H1 (cell line): ENCODE measurements around the gene FAM237A. TPM values are rescaled to one million over a fixed set of nuclear protein-coding genes. Genes with fewer than 3 reads are reported as not detected.

ENCODE experiments used
- CTCF ChIA-PET: fragments of 300-600 bp; sonication (Branson Sonifier 250); formaldehyde crosslinking; loops from one replicate; lab custom pipeline; 2021; ENCODE audit not compliant: partially characterized antibody; lab: Charles Lee
- POLR2A ChIA-PET: fragments of 300-600 bp; sonication (Branson Sonifier 250); formaldehyde crosslinking; loops from one replicate; lab custom pipeline; 2021; ENCODE audit warnings: inconsistent platforms; ENCODE audit not compliant: partially characterized antibody; lab: Charles Lee
- DNase-seq, 2 experiments: peaks; one replicate each; pipeline versions ENCODE4 v3.0.0 to v3.0.0-alpha.2; 2010 to 2022; ENCODE audit warnings: low spot score in 2 of 2, low read depth in 1 of 2, mixed read lengths in 1 of 2
- FAIRE-seq: peaks from 2 replicates; lab custom pipeline; 2011; peaks lifted over from hg19 to GRCh38; lab: Jason Lieb, UNC
- H2AFZ ChIP-seq: 2 replicates; pipeline ENCODE4 v1.8.1; 2012; ENCODE audit warnings: low read length, inconsistent platforms
- H2AK5ac ChIP-seq: 2 replicates; pipeline ENCODE4 v1.6.1; 2013; ENCODE audit warnings: low read depth, low read length
- H2BK120ac ChIP-seq: replicated peaks from 2 replicates; pipeline ENCODE3; 2013; ENCODE audit warnings: low read depth, low read length, inconsistent platforms
- H2BK12ac ChIP-seq: 2 replicates; pipeline ENCODE4 v1.6.1; 2013; ENCODE audit warnings: low read depth, low read length
- H2BK15ac ChIP-seq: 2 replicates; pipeline ENCODE4 v1.6.1; 2013; ENCODE audit warnings: low read length
- H2BK20ac ChIP-seq: 2 replicates; pipeline ENCODE4 v1.6.1; 2013; ENCODE audit warnings: low read length
- H2BK5ac ChIP-seq: 2 replicates; pipeline ENCODE4 v1.6.1; 2013; ENCODE audit warnings: low read depth, low read length
- H3K14ac ChIP-seq: 2 replicates; pipeline ENCODE4 v1.6.1; 2013; ENCODE audit warnings: inconsistent platforms; ENCODE audit not compliant: insufficient read length
- H3K18ac ChIP-seq: 2 replicates; pipeline ENCODE4 v1.6.1; 2013; ENCODE audit warnings: low read length; ENCODE audit errors: extremely low read depth
- H3K23ac ChIP-seq: 2 replicates; pipeline ENCODE4 v1.6.1; 2013; ENCODE audit warnings: inconsistent platforms; ENCODE audit not compliant: insufficient read length
- H3K23me2 ChIP-seq: 2 replicates; pipeline ENCODE4 v1.6.1; 2013; ENCODE audit warnings: low read depth, low read length
- H3K27ac ChIP-seq: 2 replicates; pipeline ENCODE4 v1.6.1; 2011; ENCODE audit warnings: low read depth, low read length, inconsistent platforms
- H3K27me3 ChIP-seq, 4 experiments: replicated peaks in 1 of 4; 1 replicate in 1 of 4; 2 replicates in 3 of 4; pipeline versions ENCODE4 v1.6.1 to v1.8.1; 2011 to 2013; ENCODE audit warnings: low read length in 3 of 4, mild to moderate bottlenecking in 3 of 4, inconsistent platforms in 2 of 4, mixed read lengths in 2 of 4, moderate library complexity in 1 of 4; ENCODE audit not compliant: control insufficient read depth in 3 of 4, insufficient read depth in 3 of 4; ENCODE audit errors: extremely low read depth in 1 of 4
- H3K36me3 ChIP-seq, 4 experiments: 2 replicates each; pipeline versions ENCODE4 v1.6.1 to v1.8.1; 2011 to 2013; ENCODE audit warnings: mild to moderate bottlenecking in 4 of 4, low read length in 3 of 4, moderate library complexity in 2 of 4, control low read depth in 1 of 4, inconsistent platforms in 1 of 4; ENCODE audit not compliant: insufficient read depth in 4 of 4, control insufficient read depth in 2 of 4
- H3K4ac ChIP-seq: replicated peaks from 2 replicates; pipeline ENCODE3; 2013; ENCODE audit warnings: low read length, low read depth, mixed read lengths, inconsistent platforms; ENCODE audit not compliant: insufficient read length
- H3K4me1 ChIP-seq, 4 experiments: replicated peaks in 1 of 4; 1 replicate in 1 of 4; 2 replicates in 3 of 4; pipeline versions ENCODE4 v1.6.1 to v1.8.1; 2011 to 2013; ENCODE audit warnings: low read length in 3 of 4, inconsistent platforms in 2 of 4, mixed read lengths in 1 of 4; ENCODE audit not compliant: insufficient read depth in 4 of 4, control insufficient read depth in 3 of 4
- H3K4me2 ChIP-seq, 2 experiments: 2 replicates each; pipeline versions ENCODE4 v1.6.1 to v1.8.1; 2011 to 2013; ENCODE audit warnings: low read depth in 2 of 2, low read length in 2 of 2, control low read depth in 1 of 2, inconsistent platforms in 1 of 2, mild to moderate bottlenecking in 1 of 2; ENCODE audit not compliant: insufficient read depth in 1 of 2
- H3K4me3 ChIP-seq, 4 experiments: fragments of 200-600, 300-600 bp in 1 of 4; sonication (generic), shearing (Covaris generic), sonication (Bioruptor Twin) in 1 of 4; 2 replicates each; pipeline versions ENCODE4 v1.5.1 to v1.8.1; 2011 to 2016; ENCODE audit warnings: low read length in 4 of 4, low read depth in 3 of 4, control low read depth in 2 of 4, inconsistent platforms in 2 of 4, mild to moderate bottlenecking in 2 of 4, mixed read lengths in 1 of 4, moderate library complexity in 1 of 4; ENCODE audit not compliant: insufficient read depth in 2 of 4; ENCODE audit errors: extremely low read depth in 1 of 4
- H3K56ac ChIP-seq: replicated peaks from 2 replicates; pipeline ENCODE3; 2013; ENCODE audit warnings: low read depth, mild to moderate bottlenecking, mixed read lengths, low read length, inconsistent platforms; ENCODE audit not compliant: insufficient read length
- H3K79me1 ChIP-seq: 2 replicates; pipeline ENCODE4 v1.6.1; 2013; ENCODE audit warnings: low read depth, low read length, control low read depth
- H3K79me2 ChIP-seq, 2 experiments: 2 replicates each; pipeline versions ENCODE4 v1.6.1 to v1.8.1; 2012 to 2013; ENCODE audit warnings: low read length in 2 of 2, mild to moderate bottlenecking in 2 of 2, inconsistent platforms in 1 of 2; ENCODE audit not compliant: insufficient read depth in 2 of 2, control insufficient read depth in 1 of 2
- H3K9ac ChIP-seq, 4 experiments: replicated peaks in 1 of 4; 1 replicate in 1 of 4; 2 replicates in 3 of 4; pipeline versions ENCODE4 v1.6.1 to v1.8.1; 2011 to 2013; ENCODE audit warnings: low read depth in 3 of 4, low read length in 3 of 4, control low read depth in 2 of 4, mild to moderate bottlenecking in 2 of 4, moderate library complexity in 2 of 4, inconsistent platforms in 1 of 4; ENCODE audit errors: extremely low read depth in 1 of 4
- H3K9me3 ChIP-seq, 2 experiments: 2 replicates each; pipeline versions ENCODE4 v1.6.1 to v1.8.1; 2012 to 2013; ENCODE audit warnings: mild to moderate bottlenecking in 2 of 2, moderate library complexity in 2 of 2, control low read depth in 1 of 2, inconsistent platforms in 1 of 2, low read depth in 1 of 2, low read length in 1 of 2, mixed read lengths in 1 of 2; ENCODE audit not compliant: insufficient read depth in 2 of 2
- H4K20me1 ChIP-seq, 2 experiments: replicated peaks in 1 of 2; 2 replicates each; pipeline versions ENCODE3 to v1.8.1; 2011 to 2013; ENCODE audit warnings: inconsistent platforms in 2 of 2, low read length in 2 of 2, mild to moderate bottlenecking in 1 of 2; ENCODE audit not compliant: insufficient read depth in 2 of 2, control insufficient read depth in 1 of 2
- H4K5ac ChIP-seq: 2 replicates; pipeline ENCODE4 v1.6.1; 2013; ENCODE audit warnings: low read length, low read depth, mixed read lengths, inconsistent platforms; ENCODE audit not compliant: insufficient read length
- H4K8ac ChIP-seq: 2 replicates; pipeline ENCODE4 v1.8.0; 2013; ENCODE audit warnings: mild to moderate bottlenecking, moderate library complexity, low read length, inconsistent platforms; ENCODE audit not compliant: insufficient read depth; ENCODE audit errors: extremely low read depth
- H4K91ac ChIP-seq: replicated peaks from 2 replicates; pipeline ENCODE3; 2013; ENCODE audit warnings: low read length, mixed read lengths, inconsistent platforms; ENCODE audit not compliant: insufficient read length
- ASH2L ChIP-seq: fragments of 200-600, 300-600 bp; sonication (generic); IDR thresholded peaks from one replicate; pipeline ENCODE4 v1.7.1; 2017; ENCODE audit warnings: low read length
- BCL11A ChIP-seq, 2 experiments: IDR thresholded peaks; one replicate each; pipeline ENCODE4 v1.6.1; 2011; ENCODE audit warnings: low read depth in 2 of 2, low read length in 2 of 2, mild to moderate bottlenecking in 2 of 2
- KDM4A ChIP-seq: IDR thresholded peaks from one replicate; pipeline ENCODE4 v1.7.1; 2012; ENCODE audit warnings: low read depth, mild to moderate bottlenecking, moderate library complexity, low read length, inconsistent platforms; ENCODE audit not compliant: severe bottlenecking
- RNF2 ChIP-seq: fragments of 200-900, 300-1000 bp; sonication (generic); IDR thresholded peaks from 2 replicates; pipeline ENCODE4 v1.7.1; 2016; ENCODE audit warnings: borderline replicate concordance, low read depth, mild to moderate bottlenecking, antibody characterized with exemption, low read length; ENCODE audit not compliant: poor library complexity, severe bottlenecking; ENCODE audit errors: missing control alignments
- WGBS, 2 experiments: shearing (Covaris generic) in 1 of 2; methylation state at CpG; one replicate each; pipeline versions ENCODE4 v1.1.6 to v1.1.7; 2013 to 2015; ENCODE audit warnings: low lambda C conversion rate in 2 of 2, mixed read lengths in 2 of 2, inconsistent platforms in 1 of 2, low coverage in 1 of 2, missing lambda C conversion rate in 1 of 2; ENCODE audit not compliant: insufficient replicate concordance in 2 of 2, insufficient coverage in 1 of 2, insufficient read length in 1 of 2; ENCODE audit errors: extremely low coverage in 1 of 2, missing lambda C conversion rate in 1 of 2; 5-methylcytosine and 5-hydroxymethylcytosine counted together
- polyA plus RNA-seq, 7 experiments: library from polyadenylated mRNA; depleted of rRNA in 3 of 7; stranded (reverse) in 5 of 7; unstranded in 2 of 7; fragments of >200 nt in 5 of 7; fragments of 200-250 nt in 2 of 7; gene quantifications; 1 replicate in 5 of 7; 2 replicates in 1 of 7; 4 replicates in 1 of 7; pipeline versions ENCODE4 v1.2.1 to v1.2.3, GENCODE V29; 2011 to 2013; ENCODE audit warnings: missing spikeins in 2 of 7, mixed read lengths in 2 of 7
- total RNA-seq: library from RNA; stranded (reverse); fragmentation: NEBNext Ultra II Directional; extraction: Animal tissue kit (Norgen Biotek cat#: 25700); gene quantifications from 2 replicates; pipeline ENCODE4 v1.2.1, GENCODE V29; 2021

FAM237A gene
- total and polyA plus RNA-seq, 2 of the 8 experiments (the other 6 are each of a cell fraction or from before 2014, with no cell fraction given), result not detected

DNA sequence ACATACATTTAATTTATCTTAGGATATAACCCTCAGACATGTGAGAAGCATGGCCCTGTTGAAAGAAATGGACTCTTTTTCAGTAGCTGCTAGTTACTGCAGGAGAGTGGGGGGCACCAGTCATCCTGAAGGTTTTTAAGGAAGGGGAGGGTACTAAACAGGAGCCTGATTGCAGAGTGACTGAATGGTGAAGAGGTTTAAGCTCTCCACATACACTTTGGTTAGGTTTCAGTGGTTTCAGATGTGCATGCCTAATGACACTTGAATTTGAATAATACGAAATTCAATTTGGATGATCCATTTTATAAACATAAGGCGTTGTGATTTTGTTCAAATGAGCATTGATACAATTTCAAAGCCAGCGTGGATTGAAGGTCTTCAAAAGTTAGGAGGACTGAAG is 10.9 kb upstream of the FAM237A start:
- H3K79me2 ChIP-seq, result no peaks in the 10 kb centered on the region
- H3K18ac ChIP-seq, result no peak overlapping the region
- FAIRE-seq (no peak), DNase-seq (no peak)
- H4K8ac ChIP-seq, result no peak overlapping the region
- TF ChIP-seq BCL11A (IDR thresholded peaks at IDR 0.05; ENCODE audit: low read depth in 2 of 2, low read length in 2 of 2) (no peak), RNF2 (no peak), KDM4A (no peak), ASH2L (no peak)
- POLR2A ChIA-PET, result no interaction called here
- no peak overlapping the region for H3K14ac ChIP-seq
- no peaks in the 10 kb centered on the region for H4K20me1 ChIP-seq
- no peak overlapping the region for H2AK5ac ChIP-seq
- H3K27ac ChIP-seq, result no peak overlapping the region
- no peak overlapping the region for H3K9ac ChIP-seq
- CTCF ChIA-PET, result no interaction called here
- no peaks in the 10 kb centered on the region for H3K23me2 ChIP-seq
- no peaks in the 10 kb centered on the region for H3K79me1 ChIP-seq
- no peak overlapping the region for H2BK5ac ChIP-seq
- H3K4me3 ChIP-seq, result no peak overlapping the region
- no peak overlapping the region for H2BK12ac ChIP-seq
- no peak overlapping the region for H3K56ac ChIP-seq
- no peak overlapping the region for H2AFZ ChIP-seq
- H2BK15ac ChIP-seq, result no peak overlapping the region
- H3K4me1 ChIP-seq, result peaks cover 0 to under 1% (median 0%) of the 10 kb centered on the region in 4 experiments; a peak in 1 of 7 replicates
- no peak overlapping the region for H3K4me2 ChIP-seq
- H4K91ac ChIP-seq, result no peak overlapping the region
- H3K9me3 ChIP-seq, result no peaks in the 10 kb centered on the region
- no peaks in the 10 kb centered on the region for H3K27me3 ChIP-seq
- WGBS, 2 experiments, result 60% methylated on average over 3 of the region's 3 CpGs; no CpG with 5 or more reads in 1 of the 2 experiments
- no peak overlapping the region for H3K4ac ChIP-seq
- H2BK120ac ChIP-seq, result no peak overlapping the region
- no peak overlapping the region for H4K5ac ChIP-seq
- H3K23ac ChIP-seq, result no peak overlapping the region
- no peaks in the 10 kb centered on the region for H3K36me3 ChIP-seq
- no peak overlapping the region for H2BK20ac ChIP-seq
